GM21526 (cell line): ENCODE results near the gene JAM2.
"Not testable (repeated sequence)": the region's sequence is repeated elsewhere in the genome, so short reads cannot be mapped to it uniquely, and the experiment has no call there.

Source experiments
- ATAC-seq: cut with Tn5 transposase; IDR thresholded peaks from one replicate; pipeline ENCODE4 v1.9.1; 2021; ENCODE audit warnings: moderate library complexity; ENCODE audit not compliant: unreplicated experiment, low FRiP score

Gene JAM2

GRCh38 chr21:25638660-25639550 lies at the start of gene JAM2:
Gene JAM2 (plus strand): TSS chr21:25639258. CDS start chr21:25639822, 564 bp downstream.
- peak; percentile 50 for ATAC-seq

- no peak for ATAC-seq
Observed at GRCh38 chr21:25589887-25590286, 49.2 kb upstream of the JAM2 start.

GRCh38 chr21:25607151-25608043 lies 31.7 kb upstream of the JAM2 start, which contains the start of gene MRPL39:
Gene MRPL39 (minus strand): TSS chr21:25607481. CDS start chr21:25607475, 6 bp downstream.
- ATAC-seq = peak; percentile 91

- ATAC-seq = peak; percentile 78
Observed at GRCh38 chr21:25608044-25608737, 30.9 kb upstream of the JAM2 start.

- no peak for ATAC-seq
Observed at GRCh38 chr21:25614441-25614840, 24.6 kb upstream of the JAM2 start.

- ATAC-seq = no peak
Observed at GRCh38 chr21:25615880-25616279, 23.2 kb upstream of the JAM2 start.

GRCh38 chr21:25619198-25619597 lies 19.9 kb upstream of the JAM2 start:
- no peak for ATAC-seq

GRCh38 chr21:25624511-25624910 lies 14.5 kb upstream of the JAM2 start:
- ATAC-seq = no peak

- no peak for ATAC-seq
Observed at GRCh38 chr21:25625036-25625435, 14.0 kb upstream of the JAM2 start.

- ATAC-seq = not testable (repeated sequence)
Observed at GRCh38 chr21:25625776-25626555, 13.1 kb upstream of the JAM2 start.

- no peak for ATAC-seq
Observed at GRCh38 chr21:25626757-25627156, 12.3 kb upstream of the JAM2 start.

GRCh38 chr21:25632296-25632695 lies 6.8 kb upstream of the JAM2 start:
- ATAC-seq = no peak

GRCh38 chr21:25635310-25635709 lies 3.7 kb upstream of the JAM2 start:
- no peak for ATAC-seq

- no peak for ATAC-seq
Observed at GRCh38 chr21:25636727-25637126, 2.3 kb upstream of the JAM2 start.

GRCh38 chr21:25637851-25638659 lies 1.0 kb upstream of the JAM2 start:
- no peak for ATAC-seq

GRCh38 chr21:25639551-25640201 lies 618 bp downstream of the JAM2 start:
- peak; percentile 73 for ATAC-seq

GRCh38 chr21:25640202-25640942 lies 1.3 kb downstream of the JAM2 start:
- ATAC-seq = peak; percentile 35

GRCh38 chr21:25640943-25641292 lies 1.9 kb downstream of the JAM2 start:
- ATAC-seq = no peak
